ENCODE data around the gene C2CD3.

DNA sequence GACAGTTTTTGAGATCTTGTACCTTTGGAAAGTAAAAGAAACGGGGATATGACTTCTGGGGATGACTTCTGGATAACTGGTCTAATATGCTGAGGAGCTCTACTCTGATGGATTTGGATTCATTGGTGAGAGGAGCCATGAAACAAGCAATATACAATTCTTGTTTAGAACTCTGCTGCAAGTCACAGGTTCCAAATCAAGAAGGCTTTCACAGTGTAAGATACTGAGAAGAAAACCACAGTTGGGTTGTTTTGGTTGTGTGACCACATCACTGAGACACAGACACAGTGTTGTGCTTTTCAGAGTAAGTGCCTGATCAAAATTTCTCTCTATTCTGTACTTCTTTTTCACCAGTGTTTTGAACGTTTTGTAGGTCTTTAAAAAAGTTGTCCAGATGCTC lies 175.1 kb downstream of the C2CD3 start:
- TF ChIP-seq CTCF (IDR thresholded peaks at IDR 0.05; ENCODE audit: low read depth, low read length) (no peak), EZH2phosphoT487 (IDR thresholded peaks at IDR 0.05; ENCODE audit: low read depth) (no peak)
